HG03066 (cell line): ENCODE measurements around the gene LRP1B.
"Not testable (repeated sequence)": the region's sequence is repeated elsewhere in the genome, so short reads cannot be mapped to it uniquely, and the experiment has no call there.

Experiments used
- ATAC-seq: cut with Tn5 transposase; IDR thresholded peaks from one replicate; pipeline ENCODE4 v1.9.1; 2021; ENCODE audit warnings: low read depth; ENCODE audit not compliant: unreplicated experiment

The LRP1B gene

DNA sequence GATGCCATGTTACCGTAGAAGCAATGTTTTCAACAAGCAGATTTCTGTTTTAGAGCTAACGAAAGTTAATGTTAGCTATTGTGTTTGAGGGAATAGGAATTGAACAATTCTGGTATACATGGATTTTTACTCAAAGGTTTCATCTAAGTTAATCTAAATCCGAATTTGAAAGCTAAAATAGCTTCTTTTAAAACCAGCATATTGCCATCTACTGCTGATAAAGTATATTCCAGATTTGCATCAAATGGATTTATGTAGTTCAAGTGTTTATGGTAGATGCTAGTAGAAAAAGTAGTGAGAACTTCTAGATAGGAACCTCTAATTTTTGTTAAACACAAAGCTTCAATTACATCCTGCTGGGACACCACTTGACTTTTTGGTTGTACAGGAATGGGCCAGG, 1781.1 kb downstream of the LRP1B start:
- ATAC-seq, result no peak

DNA sequence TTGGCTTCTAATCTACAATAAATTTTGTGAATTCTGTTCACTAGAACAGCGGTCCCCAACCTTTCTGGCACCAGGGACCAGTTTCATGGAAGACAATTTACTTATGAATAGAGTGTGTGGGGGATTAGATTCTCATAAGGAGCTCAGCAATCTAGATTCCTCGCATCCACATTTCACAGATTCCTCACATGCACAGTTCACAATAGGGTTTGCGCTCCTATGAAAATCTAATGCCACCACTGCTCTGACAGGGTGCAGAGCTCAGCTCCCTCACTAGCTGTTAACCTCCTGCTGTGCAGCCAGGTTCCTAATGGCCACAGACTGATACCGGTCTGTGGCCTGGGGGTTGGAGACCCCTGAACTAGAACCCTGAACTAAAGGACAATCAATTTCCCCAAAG, 1782.0 kb downstream of the LRP1B start:
- ATAC-seq, result no peak

DNA sequence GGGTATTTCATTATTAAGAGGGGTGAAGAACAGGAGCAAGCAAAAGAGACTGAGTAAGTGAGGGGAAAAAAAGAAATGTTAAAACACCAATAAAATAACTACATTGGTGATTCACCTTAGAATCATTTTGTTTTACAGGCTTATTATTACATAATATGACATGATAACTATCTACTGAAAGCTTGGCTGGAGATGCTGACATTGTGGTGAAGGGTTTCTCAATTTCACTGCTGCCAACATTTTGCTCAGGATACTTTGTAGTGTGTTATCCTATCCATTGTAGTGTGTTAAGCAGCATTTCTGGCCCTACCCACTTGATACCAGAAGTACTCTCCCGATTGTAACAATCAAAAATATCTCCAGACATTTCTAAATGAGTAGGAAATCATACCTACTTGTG, 1786.0 kb downstream of the LRP1B start:
- ATAC-seq, result no peak

DNA sequence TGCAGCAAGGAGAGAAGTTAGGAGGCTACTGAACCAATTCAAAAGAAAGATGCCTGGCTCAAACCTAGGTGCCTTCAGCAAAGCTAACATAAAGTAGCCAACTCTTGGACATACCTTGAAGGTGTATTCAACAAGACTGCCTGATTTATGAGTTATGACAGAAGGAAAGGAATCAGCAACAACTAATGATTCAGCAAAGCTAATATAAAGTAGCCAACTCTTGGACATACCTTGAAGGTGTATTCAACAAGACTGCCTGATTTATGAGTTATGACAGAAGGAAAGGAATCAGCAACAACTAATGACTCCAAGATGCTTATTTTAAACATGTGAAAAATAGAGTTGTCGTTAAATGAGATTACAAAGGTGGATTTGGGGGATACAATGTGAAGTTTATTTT, 1786.5 kb downstream of the LRP1B start:
- ATAC-seq, result not testable (repeated sequence)

DNA sequence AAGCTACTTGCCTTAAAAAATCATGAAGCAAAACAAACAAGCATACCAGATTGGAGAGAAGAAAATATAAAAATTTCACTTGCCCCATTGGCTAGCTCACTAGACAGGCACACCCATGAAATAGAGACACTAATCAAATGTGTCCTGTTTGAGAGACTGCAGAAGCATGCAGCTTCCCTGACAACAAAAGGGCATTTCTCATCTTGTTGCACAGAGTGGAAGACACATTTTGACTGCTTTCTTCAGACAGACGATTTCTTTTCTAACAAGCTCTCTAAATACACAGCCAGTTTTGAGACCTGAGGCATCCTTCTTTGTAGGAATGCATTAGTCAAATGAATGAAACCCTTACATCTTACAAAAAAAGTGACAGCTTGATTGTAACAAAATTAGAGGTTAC, 1792.0 kb downstream of the LRP1B start:
- ATAC-seq, result no peak

DNA sequence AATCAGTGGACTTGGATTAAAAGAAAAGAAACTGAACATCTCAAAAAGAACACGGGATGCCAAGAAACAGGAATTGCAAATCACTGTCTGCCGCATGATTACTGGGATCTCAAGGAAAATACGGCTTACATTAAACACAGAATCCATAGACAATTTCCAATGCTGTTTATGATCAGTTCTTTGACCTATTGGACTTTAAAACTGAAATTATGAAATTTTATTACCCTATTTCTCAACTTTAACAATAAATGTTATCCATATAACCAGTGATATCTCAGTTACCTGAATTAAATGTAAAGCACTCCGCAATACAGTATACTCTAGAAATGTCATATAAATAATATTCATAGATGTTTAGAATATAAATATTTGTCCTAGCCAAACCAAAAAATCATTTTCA, 1793.8 kb downstream of the LRP1B start:
- ATAC-seq, result no peak

DNA sequence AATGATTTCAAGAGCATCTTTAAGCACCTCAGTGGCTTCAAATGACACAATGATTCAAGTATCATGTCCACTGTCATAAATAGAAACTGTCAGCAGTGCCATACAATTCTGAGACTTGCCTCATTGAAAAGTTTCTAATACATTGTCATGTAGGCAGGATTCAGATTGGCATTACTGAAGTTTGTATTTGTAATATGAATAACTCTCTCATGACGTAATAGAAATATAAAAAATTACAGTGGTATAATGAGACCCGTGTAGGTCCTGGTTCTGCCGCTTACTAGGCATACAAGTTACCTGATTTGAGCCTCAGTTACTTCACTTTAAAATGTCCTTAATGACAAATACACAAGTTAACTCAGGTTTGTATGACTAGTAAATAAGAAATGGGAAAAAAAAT, 1814.5 kb downstream of the LRP1B start:
- ATAC-seq, result no peak

DNA sequence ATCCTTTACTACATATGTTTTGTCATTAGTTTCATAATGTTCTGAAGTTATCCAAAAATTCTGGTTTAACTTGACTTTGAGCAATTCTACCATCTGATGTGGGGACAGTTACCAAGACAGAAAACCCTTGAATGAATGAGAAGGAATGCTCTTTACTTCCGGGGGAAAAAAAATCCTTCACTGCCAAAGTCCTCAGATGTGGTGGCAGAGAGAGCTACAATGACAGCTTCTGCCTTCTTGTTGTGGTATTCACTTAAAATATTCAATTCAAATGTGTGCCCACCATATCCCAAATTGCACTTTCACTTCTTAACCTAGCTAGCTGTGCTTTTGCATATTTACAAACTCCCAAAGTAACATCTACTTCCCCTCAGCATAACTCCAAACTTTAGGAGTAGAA, 1818.9 kb downstream of the LRP1B start:
- no peak for ATAC-seq

DNA sequence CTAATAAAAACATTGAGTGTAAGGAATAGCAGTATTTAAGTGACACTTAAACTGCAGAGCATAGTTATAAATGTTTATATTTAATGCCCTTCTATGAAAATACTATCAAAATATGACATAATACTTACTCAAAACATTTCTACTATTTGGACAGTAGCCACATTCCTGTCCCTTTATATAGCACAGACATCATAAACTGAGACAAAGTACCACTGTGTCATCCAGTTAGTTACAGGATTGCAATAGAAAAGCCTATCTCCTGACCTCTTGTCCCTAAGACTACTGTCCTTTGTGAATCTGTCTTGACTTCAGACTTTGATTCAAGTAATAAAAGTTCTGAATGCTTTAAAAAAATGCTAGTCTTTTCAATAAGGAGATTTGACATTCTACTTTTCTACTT, 1822.1 kb downstream of the LRP1B start:
- no peak for ATAC-seq

DNA sequence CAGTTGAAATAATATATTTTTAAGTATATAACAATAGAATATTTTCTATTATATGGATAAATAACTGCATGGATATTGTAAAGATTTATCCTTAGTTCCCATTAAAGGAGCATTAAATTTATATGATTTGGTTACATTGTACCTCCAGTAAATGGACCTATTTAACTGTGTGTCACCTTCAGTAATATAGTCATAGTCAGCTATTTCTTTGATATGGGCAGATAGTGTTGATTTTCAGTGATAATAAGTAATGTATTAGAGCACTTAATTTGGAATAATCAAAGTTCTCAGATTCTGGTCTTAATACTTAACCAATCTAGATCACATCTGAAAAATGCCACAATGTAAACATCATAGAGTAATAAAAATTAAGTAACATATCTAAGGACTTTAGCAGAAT, 1823.3 kb downstream of the LRP1B start:
- no peak for ATAC-seq

DNA sequence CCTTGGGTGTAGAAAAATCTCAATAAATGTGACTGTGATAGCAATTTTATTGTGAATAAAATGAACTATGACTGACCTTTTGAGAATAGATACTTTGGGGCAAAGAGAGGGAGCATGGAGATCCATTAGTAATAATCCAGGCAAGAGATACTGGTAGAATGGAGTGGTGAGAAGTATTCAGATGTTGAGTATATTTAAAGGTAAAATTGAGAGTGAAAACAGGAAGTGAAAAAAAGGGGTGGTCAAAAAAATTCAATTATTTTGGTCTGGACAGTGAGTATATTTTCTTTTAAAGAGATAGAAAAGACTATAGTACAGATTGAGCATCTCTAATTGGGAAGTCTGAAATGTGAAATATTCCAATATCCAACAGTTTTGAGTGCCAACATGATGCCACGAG, 1835.0 kb downstream of the LRP1B start:
- no peak for ATAC-seq

DNA sequence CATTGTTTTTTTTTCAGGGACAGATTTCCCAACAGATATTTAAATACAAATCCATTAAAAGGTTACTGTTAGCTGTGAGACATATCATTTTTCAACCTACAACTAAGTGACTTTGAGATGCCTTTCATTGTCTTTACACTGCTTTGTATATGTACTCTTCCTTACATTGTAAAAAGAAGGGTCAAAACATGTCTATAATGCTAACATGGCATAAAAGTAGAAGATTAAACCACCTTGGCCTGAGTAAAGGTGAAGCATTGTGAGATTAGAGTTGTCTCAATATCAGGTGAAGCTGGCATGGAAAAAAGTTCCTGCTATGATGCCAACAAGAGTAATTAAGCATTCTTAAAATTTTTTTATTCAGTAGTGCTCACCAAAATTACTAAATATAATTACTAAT, 1842.1 kb downstream of the LRP1B start:
- ATAC-seq, result no peak

DNA sequence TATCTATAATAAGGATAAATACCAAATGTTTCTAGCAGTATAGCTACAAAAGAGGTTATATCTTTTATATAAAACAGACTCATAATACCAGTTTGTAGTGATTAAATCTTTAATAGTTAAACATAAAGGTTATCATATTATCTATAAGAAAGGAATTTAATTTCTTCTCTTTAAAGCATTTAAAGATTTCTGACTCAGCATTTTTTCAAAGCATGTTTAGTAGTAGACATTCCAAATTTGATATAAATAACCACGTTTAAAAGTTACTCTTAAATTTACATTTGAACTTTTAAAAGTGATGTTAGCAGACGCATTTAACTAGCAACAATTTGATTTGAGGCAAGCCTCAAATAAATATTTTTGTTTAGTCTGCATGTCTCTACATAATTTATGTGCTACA, 1842.6 kb downstream of the LRP1B start:
- ATAC-seq, result no peak

DNA sequence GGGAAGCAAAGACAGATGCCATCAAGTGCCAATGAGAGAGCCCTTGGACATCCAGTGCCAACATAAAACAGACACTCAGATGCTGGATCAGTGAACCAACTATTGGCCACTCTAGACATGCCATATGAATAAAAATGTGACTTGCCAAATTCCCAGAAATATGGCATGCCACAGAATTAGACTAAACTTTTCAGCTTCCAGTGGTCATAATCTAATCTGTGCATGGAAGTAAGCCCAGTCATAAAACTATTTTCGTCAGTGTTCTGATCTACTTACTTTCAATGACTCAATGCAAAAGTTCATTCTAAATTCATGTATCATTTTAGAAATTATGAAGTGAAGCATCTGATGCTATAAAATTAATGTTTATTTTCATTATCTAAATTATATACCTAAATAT, 1844.4 kb downstream of the LRP1B start:
- no peak for ATAC-seq

DNA sequence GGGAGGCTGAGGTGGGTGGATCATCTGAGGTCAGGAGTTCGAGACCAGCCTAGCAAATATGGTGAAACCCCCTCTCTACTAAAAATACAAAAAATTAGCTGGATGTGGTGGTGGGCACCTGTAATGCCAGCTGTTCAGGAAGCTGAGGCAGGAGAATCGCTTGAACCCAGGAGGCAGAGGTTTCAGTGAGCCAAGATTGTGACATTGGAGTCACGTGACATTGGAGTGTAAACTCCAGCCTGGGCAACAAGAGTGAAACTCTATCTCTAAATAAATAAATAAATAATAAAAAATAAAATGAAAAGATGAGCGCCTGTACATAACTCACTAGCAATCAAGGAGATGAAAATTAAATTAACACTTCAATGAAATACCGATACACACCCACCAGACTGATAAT, 1853.5 kb downstream of the LRP1B start:
- not testable (repeated sequence) for ATAC-seq

DNA sequence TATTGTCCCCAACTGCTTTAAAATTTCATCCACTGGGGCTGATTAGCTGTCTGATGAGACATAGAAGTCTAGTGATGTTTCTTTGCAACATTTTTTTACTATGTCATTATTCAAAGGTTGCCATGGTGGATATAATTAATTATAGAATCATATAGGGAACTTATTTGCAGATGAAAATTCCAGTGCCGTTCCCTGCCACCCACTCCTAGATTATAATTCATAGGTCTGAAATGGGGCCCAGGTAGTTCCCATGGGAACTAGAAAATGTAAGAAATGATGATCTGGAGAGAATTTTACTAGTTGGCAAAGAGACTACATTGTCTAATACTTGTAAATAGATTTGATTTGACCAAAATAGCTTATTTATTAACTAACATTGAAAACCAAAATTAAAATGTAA, 1854.2 kb downstream of the LRP1B start:
- no peak for ATAC-seq

DNA sequence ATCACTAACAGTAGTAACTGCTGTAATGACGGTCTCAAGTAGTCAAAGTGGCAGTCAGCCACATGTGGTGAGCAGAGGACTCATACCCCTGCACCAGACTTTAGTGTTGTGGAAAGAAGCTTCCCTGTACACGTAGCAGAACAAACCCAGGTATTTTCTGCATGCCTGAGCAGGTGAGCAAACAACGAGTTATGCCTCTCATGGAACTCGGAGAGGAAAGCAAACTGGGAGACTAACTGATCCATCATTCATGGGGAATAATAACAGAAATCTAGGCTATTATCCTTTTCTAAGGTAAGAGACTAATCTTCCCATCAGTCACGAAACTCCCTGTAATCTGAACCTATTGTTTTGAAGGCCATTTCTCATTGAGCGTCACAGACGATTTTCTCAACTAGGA, 1855.4 kb downstream of the LRP1B start:
- ATAC-seq, result no peak

DNA sequence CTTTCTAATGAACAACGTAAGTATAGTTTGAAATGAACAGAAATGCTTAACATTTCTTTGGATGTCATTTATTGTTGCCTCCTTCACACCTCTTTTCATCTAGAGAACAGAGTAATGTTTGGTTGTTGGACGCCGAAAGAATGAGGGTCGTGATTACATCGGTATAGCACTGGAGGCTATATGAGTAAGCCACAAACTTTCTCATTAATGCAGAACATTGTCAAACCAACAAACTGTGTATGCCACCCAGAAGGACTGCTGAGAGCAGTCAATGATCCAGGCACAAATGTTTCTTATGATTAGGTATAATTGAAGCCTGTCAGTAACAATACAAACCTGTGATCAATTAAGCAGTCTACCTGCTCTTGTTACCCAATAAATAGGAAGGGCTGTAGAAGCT, 1855.9 kb downstream of the LRP1B start:
- no peak for ATAC-seq

DNA sequence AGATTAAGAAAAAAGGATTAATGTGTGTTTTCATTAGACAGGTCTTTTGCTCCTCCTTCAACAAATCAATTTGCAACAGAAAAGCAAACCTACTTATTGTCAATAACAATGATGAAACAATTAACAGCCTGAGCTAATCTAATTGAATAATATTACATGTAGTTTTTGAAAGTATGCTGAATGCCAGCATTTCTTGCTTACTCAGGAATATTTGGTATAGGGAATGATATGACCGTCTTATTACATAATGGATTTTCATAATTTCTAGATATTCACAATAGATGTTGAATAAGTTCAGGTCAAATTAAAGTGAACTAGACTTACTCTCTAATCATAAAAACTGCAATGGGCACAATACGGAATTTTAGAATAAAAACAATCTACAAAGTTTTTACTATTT, 1856.9 kb downstream of the LRP1B start:
- ATAC-seq, result no peak

DNA sequence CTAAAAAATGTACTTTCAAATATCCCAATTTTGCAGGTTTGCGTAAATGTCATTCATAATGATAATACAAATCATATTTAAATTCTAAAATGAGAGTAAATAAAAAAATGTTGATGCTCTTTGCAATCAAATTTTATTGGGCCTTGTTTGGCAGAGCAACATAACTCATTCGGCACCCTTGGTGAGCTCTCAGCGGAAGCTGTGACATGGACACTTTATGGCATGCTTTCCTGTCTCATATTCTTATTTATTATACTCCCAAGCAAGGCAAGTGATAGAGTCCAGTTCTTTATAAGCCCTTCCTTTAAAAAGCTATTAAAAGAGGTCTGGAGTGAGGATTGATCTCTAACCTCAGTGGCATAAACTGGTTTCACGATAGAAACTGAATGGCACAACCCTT, 1857.4 kb downstream of the LRP1B start:
- no peak for ATAC-seq

DNA sequence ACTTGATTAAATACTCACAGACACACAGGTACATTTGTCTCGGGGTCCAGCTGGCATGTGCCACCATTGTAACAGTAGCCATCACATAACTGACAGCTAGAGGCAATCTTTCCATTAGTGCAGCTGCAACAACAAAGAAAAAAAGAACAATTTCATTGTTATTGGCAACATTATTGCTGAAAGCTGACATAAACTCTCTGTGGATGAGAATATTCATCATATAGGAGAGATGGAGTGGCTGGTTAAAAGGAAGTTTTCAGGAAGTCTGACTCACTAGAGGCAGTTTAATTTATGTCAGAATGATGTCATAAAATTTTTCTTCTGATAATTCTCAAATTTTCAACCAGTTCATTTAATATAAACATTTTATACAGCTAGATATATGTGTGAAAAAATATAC, 1860.6 kb downstream of the LRP1B start:
- no peak for ATAC-seq

DNA sequence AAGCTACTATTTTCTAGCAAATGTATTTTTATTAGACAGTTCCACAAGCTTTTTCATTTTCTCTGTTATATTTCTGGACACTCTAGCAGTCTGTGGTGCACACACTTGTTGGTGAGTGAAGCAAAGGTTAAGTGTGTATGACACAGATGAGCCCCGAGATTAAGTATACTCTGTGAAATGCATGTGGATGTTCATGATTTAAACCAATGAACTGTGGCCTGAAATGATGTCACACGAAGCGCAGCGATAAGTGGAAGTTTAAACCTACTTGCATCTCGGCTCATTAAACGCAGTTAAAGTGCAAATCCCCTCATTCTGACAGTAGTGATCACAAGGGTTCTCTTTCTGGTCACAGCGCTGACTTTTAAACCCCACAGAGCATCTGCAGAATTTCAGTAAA, 1861.8 kb downstream of the LRP1B start:
- no peak for ATAC-seq

DNA sequence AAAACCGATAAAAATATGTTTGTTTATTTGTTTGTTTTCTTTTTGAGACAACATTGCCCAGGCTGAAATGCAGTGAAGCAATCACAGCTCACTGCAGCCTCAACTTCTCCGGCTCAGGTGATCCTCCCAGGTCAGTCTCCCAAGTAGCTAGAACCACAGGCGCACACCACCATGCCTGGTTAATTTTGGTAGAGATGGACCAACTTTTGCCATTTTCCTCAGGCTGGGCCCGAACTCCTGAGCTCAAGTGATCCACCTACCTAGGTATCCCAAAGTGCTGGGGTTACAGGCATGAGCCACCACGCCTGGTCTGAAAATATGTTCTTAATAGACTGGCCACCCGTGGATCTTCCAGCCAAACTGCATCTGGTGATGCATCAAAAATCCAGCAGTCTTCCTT, 1867.9 kb downstream of the LRP1B start:
- no peak for ATAC-seq
